OCI-LY1 (cell line): ENCODE measurements around the gene MBD5.

ENCODE experiments used
- H2AFZ ChIP-seq: fragments of 200-600 bp; sonication (generic), shearing (Covaris generic); 2 replicates; pipeline ENCODE4 v1.6.0; 2014; ENCODE audit warnings: antibody characterized with exemption, mild to moderate bottlenecking, low read length
- H3F3A ChIP-seq: fragments of 200-600 bp; sonication (generic), shearing (Covaris generic); 2 replicates; pipeline ENCODE4 v1.6.0; 2014; ENCODE audit warnings: mild to moderate bottlenecking, antibody characterized with exemption, low read length, moderate library complexity; ENCODE audit not compliant: insufficient read depth
- H3K27ac ChIP-seq: fragments of 200-600 bp; sonication (generic); 2 replicates; pipeline ENCODE4 v1.5.1; 2014; ENCODE audit warnings: low read length, mixed run types, mild to moderate bottlenecking, low read depth; ENCODE audit not compliant: poor library complexity, severe bottlenecking
- H3K27me3 ChIP-seq: fragments of 200-600 bp; sonication (generic); 2 replicates; pipeline ENCODE4 v1.6.0; 2014; ENCODE audit warnings: antibody characterized with exemption, mild to moderate bottlenecking, low read length, moderate library complexity; ENCODE audit not compliant: insufficient read depth
- H3K36me3 ChIP-seq: fragments of 200-600 bp; sonication (generic); 2 replicates; pipeline ENCODE4 v1.6.1; 2014; ENCODE audit warnings: mild to moderate bottlenecking, antibody characterized with exemption, low read length, moderate library complexity, mixed read lengths; ENCODE audit not compliant: insufficient read depth
- H3K4me1 ChIP-seq: fragments of 200-600 bp; sonication (generic); 2 replicates; pipeline ENCODE4 v1.5.1; 2014; ENCODE audit warnings: mild to moderate bottlenecking, low read length, moderate library complexity; ENCODE audit not compliant: insufficient read depth, severe bottlenecking
- H3K4me2 ChIP-seq: fragments of 200-600 bp; sonication (generic), shearing (Covaris generic); 2 replicates; pipeline ENCODE4 v1.6.1; 2014; ENCODE audit warnings: low read length
- H3K4me3 ChIP-seq: fragments of 200-600 bp; sonication (generic); 2 replicates; pipeline ENCODE4 v1.5.1; 2014; ENCODE audit warnings: low read length, low read depth, mild to moderate bottlenecking, mixed read lengths; ENCODE audit not compliant: poor library complexity, severe bottlenecking
- H3K79me2 ChIP-seq: fragments of 200-600 bp; shearing (Covaris generic); 2 replicates; pipeline ENCODE4 v1.6.1; 2016; ENCODE audit warnings: mixed run types, low read length, mixed read lengths; ENCODE audit not compliant: insufficient read depth
- H3K9ac ChIP-seq: fragments of 200-600 bp; sonication (generic), shearing (Covaris generic); 2 replicates; pipeline ENCODE4 v1.6.1; 2014; ENCODE audit warnings: mild to moderate bottlenecking, low read length, mixed read lengths
- H3K9me2 ChIP-seq: fragments of 200-600 bp; sonication (generic), shearing (Covaris generic); 2 replicates; pipeline ENCODE4 v1.6.1; 2014; ENCODE audit warnings: low read depth, mild to moderate bottlenecking, low read length, mixed read lengths
- H3K9me3 ChIP-seq: fragments of 200-600 bp; shearing (Covaris generic); 2 replicates; pipeline ENCODE4 v1.6.1; 2014; ENCODE audit warnings: low read length, mixed read lengths
- H4K20me1 ChIP-seq: fragments of 200-600 bp; sonication (generic), shearing (Covaris generic); 2 replicates; pipeline ENCODE4 v1.6.0; 2016; ENCODE audit warnings: mild to moderate bottlenecking, low read length; ENCODE audit not compliant: insufficient read depth
- CTCF ChIP-seq: fragments of 200-600 bp; sonication (generic), shearing (Covaris generic); IDR thresholded peaks from 2 replicates; pipeline ENCODE4 v1.5.1; 2017; ENCODE audit warnings: mild to moderate bottlenecking, antibody characterized with exemption, low read length, moderate library complexity, mixed read lengths
- EZH2 ChIP-seq: fragments of 200-600 bp; sonication (generic), shearing (Covaris generic); IDR thresholded peaks from 2 replicates; pipeline ENCODE4 v1.8.0; 2017; ENCODE audit warnings: borderline replicate concordance, mixed run types, mild to moderate bottlenecking, antibody characterized with exemption, low read length, moderate library complexity, mixed read lengths

MBD5 gene

GRCh38 chr2:148071351-148071750, 50.5 kb downstream of the MBD5 start:
- Histone ChIP-seq H3K27me3 (no peaks in the 10 kb centered on the region), H3K4me3 (no peak overlapping the region), H2AFZ (no peak overlapping the region), H3K9me3 (no peaks in the 10 kb centered on the region), H3K9me2 (no peaks in the 10 kb centered on the region), H3K36me3 (no peaks in the 10 kb centered on the region), H3K27ac (no peak overlapping the region), H3K4me2 (no peak overlapping the region), H4K20me1 (no peaks in the 10 kb centered on the region), H3K4me1 (no peaks in the 10 kb centered on the region), H3F3A (no peaks in the 10 kb centered on the region), H3K79me2 (no peaks in the 10 kb centered on the region), H3K9ac (no peak overlapping the region)
- no peak for TF ChIP-seq EZH2
- no peak for TF ChIP-seq CTCF

GRCh38 chr2:148096012-148096411, 75.1 kb downstream of the MBD5 start:
- no peak overlapping the region for H3K4me3 ChIP-seq

GRCh38 chr2:148102641-148103040, 81.8 kb downstream of the MBD5 start:
- H3K9ac ChIP-seq, result no peak overlapping the region
- H3K36me3 ChIP-seq, result no peaks in the 10 kb centered on the region
- no peak overlapping the region for H3K4me3 ChIP-seq
- no peaks in the 10 kb centered on the region for H3K79me2 ChIP-seq
- H3K27me3 ChIP-seq, result no peaks in the 10 kb centered on the region
- H3K9me2 ChIP-seq, result no peaks in the 10 kb centered on the region
- H3K4me2 ChIP-seq, result no peak overlapping the region
- no peaks in the 10 kb centered on the region for H3K4me1 ChIP-seq
- H3F3A ChIP-seq, result no peaks in the 10 kb centered on the region
- no peaks in the 10 kb centered on the region for H4K20me1 ChIP-seq
- TF ChIP-seq EZH2, result no peak
- no peak for TF ChIP-seq CTCF
- H3K27ac ChIP-seq, result no peak overlapping the region
- H2AFZ ChIP-seq, result no peak overlapping the region
- no peaks in the 10 kb centered on the region for H3K9me3 ChIP-seq

More at GRCh38 chr2:148096012-148096411, 75.1 kb downstream of the MBD5 start:
- H3K27ac ChIP-seq, result no peak overlapping the region
- H3K4me1 ChIP-seq, result no peaks in the 10 kb centered on the region
- no peaks in the 10 kb centered on the region for H4K20me1 ChIP-seq
- H3K79me2 ChIP-seq, result no peaks in the 10 kb centered on the region
- no peaks in the 10 kb centered on the region for H3K9me3 ChIP-seq
- H3K36me3 ChIP-seq, result no peaks in the 10 kb centered on the region
- H3K9me2 ChIP-seq, result no peaks in the 10 kb centered on the region
- no peak overlapping the region for H3K9ac ChIP-seq
- TF ChIP-seq CTCF (no peak), EZH2 (no peak)
- no peaks in the 10 kb centered on the region for H3K27me3 ChIP-seq
- no peaks in the 10 kb centered on the region; the same call in none of the 2 replicates for H3F3A ChIP-seq
- H3K4me2 ChIP-seq, result no peak overlapping the region
- no peak overlapping the region for H2AFZ ChIP-seq
